HepG2 (cell line): Measurements from ENCODE around the gene SDC4. TPM values are rescaled to one million over a fixed set of nuclear protein-coding genes. Genes with fewer than 3 reads are reported as not detected.

Experiments used
- ARHGAP35 ChIP-seq: sonication (generic); formaldehyde crosslinking; IDR thresholded peaks from 2 replicates; pipeline ENCODE4 v1.9.0; 2022; ENCODE audit warnings: mild to moderate bottlenecking, inconsistent platforms, moderate library complexity, missing genetic modification reagents, borderline replicate concordance
- KDM5B ChIP-seq: sonication (generic); formaldehyde crosslinking; IDR thresholded peaks from 2 replicates; pipeline ENCODE4 v1.4.0; 2020; ENCODE audit warnings: missing genetic modification reagents, mild to moderate bottlenecking, borderline replicate concordance
- MEIS2 ChIP-seq: sonication (generic); formaldehyde crosslinking; IDR thresholded peaks from 2 replicates; pipeline ENCODE4 v1.9.0; 2021; ENCODE audit warnings: mild to moderate bottlenecking, missing genetic modification reagents
- NFIB ChIP-seq: sonication (generic); formaldehyde crosslinking; IDR thresholded peaks from 2 replicates; pipeline ENCODE4 v1.9.0; 2021; ENCODE audit warnings: missing genetic modification reagents, mild to moderate bottlenecking, borderline replicate concordance
- NONO ChIP-seq, 2 experiments: fragments of 450-650 bp in 1 of 2; sonication (generic) in 1 of 2; formaldehyde crosslinking in 1 of 2; IDR thresholded peaks in 1 of 2; conservative IDR thresholded peaks in 1 of 2; 2 replicates each; pipeline versions ENCODE4 v1.6.1 to v1.8.0; 2017 to 2022; ENCODE audit warnings: mild to moderate bottlenecking in 1 of 2, missing genetic modification reagents in 1 of 2, moderate library complexity in 1 of 2
- NR2C2 ChIP-seq: sonication (generic); formaldehyde crosslinking; IDR thresholded peaks from 2 replicates; pipeline ENCODE4 v1.4.0; 2020; ENCODE audit warnings: missing genetic modification reagents, mild to moderate bottlenecking, moderate library complexity, borderline replicate concordance
- ZNF432 ChIP-seq: sonication (generic); formaldehyde crosslinking; IDR thresholded peaks from 2 replicates; pipeline ENCODE4 v1.5.0; 2020; ENCODE audit warnings: missing genetic modification reagents, mild to moderate bottlenecking, borderline replicate concordance
- ZNF614 ChIP-seq: IDR thresholded peaks from 2 replicates; pipeline ENCODE4 v1.6.1; 2018; ENCODE audit warnings: missing biosample characterization, missing genetic modification reagents, inconsistent platforms, borderline replicate concordance
- ZNF737 ChIP-seq: sonication (generic); formaldehyde crosslinking; IDR thresholded peaks from 2 replicates; pipeline ENCODE4 v1.5.0; 2020; ENCODE audit warnings: missing genetic modification reagents, mild to moderate bottlenecking, borderline replicate concordance
- polyA plus RNA-seq, 8 experiments: library from polyadenylated mRNA; depleted of rRNA in 3 of 8; stranded (reverse) in 7 of 8; unstranded in 1 of 8; fragments of >200 nt; fragmentation: Illumina TruSeq in 4 of 8; extraction: Trizol in 4 of 8; gene quantifications; 2 replicates each; pipeline versions ENCODE4 v1.2.1 to v1.2.3, GENCODE V29; 2011 to 2016; ENCODE audit warnings: low read depth in 4 of 8, missing spikeins in 1 of 8, mixed read lengths in 1 of 8; ENCODE audit not compliant: insufficient read depth in 1 of 8
- total RNA-seq, 5 experiments: library from RNA; depleted of rRNA; stranded (reverse); fragments of >200 nt; fragmentation: Illumina TruSeq; extraction: Trizol; gene quantifications; 2 replicates each; pipeline ENCODE4 v1.2.3, GENCODE V29; 2016; ENCODE audit warnings: low read depth in 1 of 5
- TF ChIP-seq, protein P1 (sequence below): sonication (generic); formaldehyde crosslinking; IDR thresholded peaks from 2 replicates; pipeline ENCODE4 v1.4.0; 2020; ENCODE audit warnings: missing genetic modification reagents
- TF ChIP-seq, protein P2 (sequence below): sonication (generic); formaldehyde crosslinking; IDR thresholded peaks from 2 replicates; pipeline ENCODE4 v1.8.1; 2023; ENCODE audit warnings: mild to moderate bottlenecking, missing genetic modification reagents, borderline replicate concordance
- TF ChIP-seq, protein P3 (sequence below): sonication (generic); formaldehyde crosslinking; IDR thresholded peaks from 2 replicates; pipeline ENCODE4 v1.5.0; 2020; ENCODE audit warnings: mild to moderate bottlenecking, missing genetic modification reagents, moderate library complexity
- TF ChIP-seq, protein P4 (sequence below), 2 experiments: sonication (generic) in 1 of 2; formaldehyde crosslinking in 1 of 2; IDR thresholded peaks; 2 replicates each; pipeline versions ENCODE4 v1.4.0 to v1.6.1; 2016 to 2020; ENCODE audit warnings: borderline replicate concordance in 1 of 2, low read depth in 1 of 2, mild to moderate bottlenecking in 1 of 2, missing genetic modification reagents in 1 of 2
- TF ChIP-seq, protein P5 (sequence below): sonication (generic); formaldehyde crosslinking; conservative IDR thresholded peaks from 2 replicates; pipeline ENCODE4 v1.4.0; 2020; ENCODE audit warnings: mild to moderate bottlenecking, missing genetic modification reagents, moderate library complexity

SDC4 gene
- total and polyA plus RNA-seq, 2 of the 13 experiments (the other 11 are each of a cell fraction or from before 2014, with no cell fraction given), result 49.0 to 65.1 TPM

DNA sequence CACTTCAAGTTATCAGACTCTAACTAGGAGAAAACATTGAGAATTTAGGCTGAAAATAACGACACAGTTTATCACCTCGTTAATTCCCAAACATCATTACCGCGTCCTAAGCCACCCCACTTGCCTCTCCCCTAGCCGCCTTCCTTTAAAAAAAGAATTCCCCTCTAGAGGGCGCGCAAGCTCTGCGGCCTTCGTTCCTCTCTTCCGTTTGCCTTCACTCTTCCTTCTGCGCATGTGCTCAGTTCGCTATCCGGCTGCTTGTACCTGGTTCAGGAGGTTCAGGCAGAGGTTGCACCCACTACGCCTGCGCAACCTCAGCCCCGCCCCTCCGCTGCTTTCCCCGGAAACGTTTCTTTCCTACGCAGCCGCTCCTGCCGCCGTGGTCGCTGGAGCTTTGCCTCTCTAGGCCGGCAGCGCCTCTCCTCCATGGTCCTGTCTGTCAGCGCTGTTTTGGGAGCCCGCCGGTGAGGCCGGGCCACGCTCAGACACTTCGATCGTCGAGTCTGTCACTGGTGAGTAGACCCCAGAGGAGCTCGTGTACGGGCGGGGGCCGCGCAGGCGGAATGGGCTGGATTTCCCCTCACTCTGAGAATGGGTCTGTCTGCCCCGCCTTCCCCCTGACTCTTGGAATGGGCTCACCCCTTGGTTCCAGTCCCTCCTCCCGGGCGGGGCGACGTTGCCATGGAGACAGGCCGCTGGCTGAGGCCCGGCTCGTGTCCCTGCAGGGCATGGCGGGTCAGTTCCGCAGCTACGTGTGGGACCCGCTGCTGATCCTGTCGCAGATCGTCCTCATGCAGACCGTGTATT lies 14.8 kb upstream of the SDC4 start, which contains the start of gene SYS1 (continued):
- TF ChIP-seq MEIS2 (CRISPR knock-in tag) (peak; percentile 17; the same call in 1 of the 2 replicates), ZNF614 (CRISPR knock-in tag) (peak; percentile 94), ZNF432 (CRISPR knock-in tag) (no peak), ZNF737 (CRISPR knock-in tag) (0 out of 2 replicates have a peak, but pooled peaks have one; percentile 68), ARHGAP35 (CRISPR knock-in tag) (peak; percentile 94; the same call in 1 of the 2 replicates), KDM5B (CRISPR knock-in tag) (peak; percentile 99; the same call in 1 of the 2 replicates), NR2C2 (peak; percentile 99), NONO (IDR thresholded peaks at IDR 0.05) (no peak), NONO (CRISPR knock-in tag; conservative IDR thresholded peaks at IDR 0.05) (peak; percentile 98), NFIB (CRISPR knock-in tag) (no peak)
- TF ChIP-seq, protein P1, sequence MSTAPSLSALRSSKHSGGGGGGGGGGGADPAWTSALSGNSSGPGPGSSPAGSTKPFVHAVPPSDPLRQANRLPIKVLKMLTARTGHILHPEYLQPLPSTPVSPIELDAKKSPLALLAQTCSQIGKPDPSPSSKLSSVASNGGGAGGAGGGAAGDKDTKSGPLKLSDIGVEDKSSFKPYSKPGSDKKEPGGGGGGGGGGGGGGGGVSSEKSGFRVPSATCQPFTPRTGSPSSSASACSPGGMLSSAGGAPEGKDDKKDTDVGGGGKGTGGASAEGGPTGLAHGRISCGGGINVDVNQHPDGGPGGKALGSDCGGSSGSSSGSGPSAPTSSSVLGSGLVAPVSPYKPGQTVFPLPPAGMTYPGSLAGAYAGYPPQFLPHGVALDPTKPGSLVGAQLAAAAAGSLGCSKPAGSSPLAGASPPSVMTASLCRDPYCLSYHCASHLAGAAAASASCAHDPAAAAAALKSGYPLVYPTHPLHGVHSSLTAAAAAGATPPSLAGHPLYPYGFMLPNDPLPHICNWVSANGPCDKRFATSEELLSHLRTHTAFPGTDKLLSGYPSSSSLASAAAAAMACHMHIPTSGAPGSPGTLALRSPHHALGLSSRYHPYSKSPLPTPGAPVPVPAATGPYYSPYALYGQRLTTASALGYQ (CRISPR knock-in tag), result peak; percentile 43; the same call in 1 of the 2 replicates
- TF ChIP-seq, protein P2, sequence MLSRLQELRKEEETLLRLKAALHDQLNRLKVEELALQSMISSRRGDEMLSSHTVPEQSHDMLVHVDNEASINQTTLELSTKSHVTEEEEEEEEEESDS, result no peak
- TF ChIP-seq, protein P3, sequence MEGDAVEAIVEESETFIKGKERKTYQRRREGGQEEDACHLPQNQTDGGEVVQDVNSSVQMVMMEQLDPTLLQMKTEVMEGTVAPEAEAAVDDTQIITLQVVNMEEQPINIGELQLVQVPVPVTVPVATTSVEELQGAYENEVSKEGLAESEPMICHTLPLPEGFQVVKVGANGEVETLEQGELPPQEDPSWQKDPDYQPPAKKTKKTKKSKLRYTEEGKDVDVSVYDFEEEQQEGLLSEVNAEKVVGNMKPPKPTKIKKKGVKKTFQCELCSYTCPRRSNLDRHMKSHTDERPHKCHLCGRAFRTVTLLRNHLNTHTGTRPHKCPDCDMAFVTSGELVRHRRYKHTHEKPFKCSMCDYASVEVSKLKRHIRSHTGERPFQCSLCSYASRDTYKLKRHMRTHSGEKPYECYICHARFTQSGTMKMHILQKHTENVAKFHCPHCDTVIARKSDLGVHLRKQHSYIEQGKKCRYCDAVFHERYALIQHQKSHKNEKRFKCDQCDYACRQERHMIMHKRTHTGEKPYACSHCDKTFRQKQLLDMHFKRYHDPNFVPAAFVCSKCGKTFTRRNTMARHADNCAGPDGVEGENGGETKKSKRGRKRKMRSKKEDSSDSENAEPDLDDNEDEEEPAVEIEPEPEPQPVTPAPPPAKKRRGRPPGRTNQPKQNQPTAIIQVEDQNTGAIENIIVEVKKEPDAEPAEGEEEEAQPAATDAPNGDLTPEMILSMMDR (CRISPR knock-in tag), result peak; percentile 99
- TF ChIP-seq, protein P4, sequence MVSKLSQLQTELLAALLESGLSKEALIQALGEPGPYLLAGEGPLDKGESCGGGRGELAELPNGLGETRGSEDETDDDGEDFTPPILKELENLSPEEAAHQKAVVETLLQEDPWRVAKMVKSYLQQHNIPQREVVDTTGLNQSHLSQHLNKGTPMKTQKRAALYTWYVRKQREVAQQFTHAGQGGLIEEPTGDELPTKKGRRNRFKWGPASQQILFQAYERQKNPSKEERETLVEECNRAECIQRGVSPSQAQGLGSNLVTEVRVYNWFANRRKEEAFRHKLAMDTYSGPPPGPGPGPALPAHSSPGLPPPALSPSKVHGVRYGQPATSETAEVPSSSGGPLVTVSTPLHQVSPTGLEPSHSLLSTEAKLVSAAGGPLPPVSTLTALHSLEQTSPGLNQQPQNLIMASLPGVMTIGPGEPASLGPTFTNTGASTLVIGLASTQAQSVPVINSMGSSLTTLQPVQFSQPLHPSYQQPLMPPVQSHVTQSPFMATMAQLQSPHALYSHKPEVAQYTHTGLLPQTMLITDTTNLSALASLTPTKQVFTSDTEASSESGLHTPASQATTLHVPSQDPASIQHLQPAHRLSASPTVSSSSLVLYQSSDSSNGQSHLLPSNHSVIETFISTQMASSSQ (IDR thresholded peaks at IDR 0.05; ENCODE audit: low read depth), result no peak
- TF ChIP-seq, protein P4 (CRISPR knock-in tag; IDR thresholded peaks at IDR 0.05; ENCODE audit: borderline replicate concordance), result peak; percentile 95
- TF ChIP-seq, protein P5, sequence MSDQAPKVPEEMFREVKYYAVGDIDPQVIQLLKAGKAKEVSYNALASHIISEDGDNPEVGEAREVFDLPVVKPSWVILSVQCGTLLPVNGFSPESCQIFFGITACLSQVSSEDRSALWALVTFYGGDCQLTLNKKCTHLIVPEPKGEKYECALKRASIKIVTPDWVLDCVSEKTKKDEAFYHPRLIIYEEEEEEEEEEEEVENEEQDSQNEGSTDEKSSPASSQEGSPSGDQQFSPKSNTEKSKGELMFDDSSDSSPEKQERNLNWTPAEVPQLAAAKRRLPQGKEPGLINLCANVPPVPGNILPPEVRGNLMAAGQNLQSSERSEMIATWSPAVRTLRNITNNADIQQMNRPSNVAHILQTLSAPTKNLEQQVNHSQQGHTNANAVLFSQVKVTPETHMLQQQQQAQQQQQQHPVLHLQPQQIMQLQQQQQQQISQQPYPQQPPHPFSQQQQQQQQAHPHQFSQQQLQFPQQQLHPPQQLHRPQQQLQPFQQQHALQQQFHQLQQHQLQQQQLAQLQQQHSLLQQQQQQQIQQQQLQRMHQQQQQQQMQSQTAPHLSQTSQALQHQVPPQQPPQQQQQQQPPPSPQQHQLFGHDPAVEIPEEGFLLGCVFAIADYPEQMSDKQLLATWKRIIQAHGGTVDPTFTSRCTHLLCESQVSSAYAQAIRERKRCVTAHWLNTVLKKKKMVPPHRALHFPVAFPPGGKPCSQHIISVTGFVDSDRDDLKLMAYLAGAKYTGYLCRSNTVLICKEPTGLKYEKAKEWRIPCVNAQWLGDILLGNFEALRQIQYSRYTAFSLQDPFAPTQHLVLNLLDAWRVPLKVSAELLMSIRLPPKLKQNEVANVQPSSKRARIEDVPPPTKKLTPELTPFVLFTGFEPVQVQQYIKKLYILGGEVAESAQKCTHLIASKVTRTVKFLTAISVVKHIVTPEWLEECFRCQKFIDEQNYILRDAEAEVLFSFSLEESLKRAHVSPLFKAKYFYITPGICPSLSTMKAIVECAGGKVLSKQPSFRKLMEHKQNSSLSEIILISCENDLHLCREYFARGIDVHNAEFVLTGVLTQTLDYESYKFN (CRISPR knock-in tag), result peak; percentile 92
